Stomach smooth muscle (tissue), 2 donors: Measurements from ENCODE around the gene CD33.

ENCODE experiments used
- H3K27ac ChIP-seq: one replicate; pipeline ENCODE4 v1.7.0; 2013; ENCODE audit warnings: mild to moderate bottlenecking, low read length, inconsistent platforms
- H3K27me3 ChIP-seq, 2 donors: one replicate each; pipeline ENCODE4 v1.7.0; 2013; ENCODE audit warnings: low read length in 2 of 2; ENCODE audit not compliant: insufficient read depth in 2 of 2, control insufficient read depth in 1 of 2
- H3K36me3 ChIP-seq, 2 donors: one replicate each; pipeline ENCODE4 v1.7.0; 2013; ENCODE audit warnings: low read length in 2 of 2; ENCODE audit not compliant: control insufficient read depth in 2 of 2, insufficient read depth in 2 of 2
- H3K4me1 ChIP-seq: one replicate; pipeline ENCODE4 v1.7.0; 2013; ENCODE audit warnings: low read length; ENCODE audit not compliant: control insufficient read depth, insufficient read depth
- H3K4me3 ChIP-seq, 2 donors: one replicate each; pipeline ENCODE4 v1.7.0; 2013; ENCODE audit warnings: low read length in 2 of 2
- H3K9ac ChIP-seq, 2 donors: one replicate each; pipeline ENCODE4 v1.7.0; 2013; ENCODE audit warnings: low read length in 2 of 2, mild to moderate bottlenecking in 1 of 2
- H3K9me3 ChIP-seq, 2 donors: one replicate each; pipeline ENCODE4 v1.7.0; 2013; ENCODE audit warnings: low read length in 2 of 2; ENCODE audit not compliant: control insufficient read depth in 2 of 2
- donor health status: healthy.
- donor health status: Pancreatic carcinoma.

Gene CD33

GRCh38 chr19:51242881-51243630 lies 18.2 kb downstream of the CD33 start:
- Histone ChIP-seq H3K27ac (no peak overlapping the region), H3K27me3 (no peaks in the 10 kb centered on the region), H3K36me3 (no peaks in the 10 kb centered on the region), H3K4me3 (no peak overlapping the region), H3K9me3 (no peaks in the 10 kb centered on the region), H3K9ac (no peak overlapping the region), H3K4me1 (no peaks in the 10 kb centered on the region)

GRCh38 chr19:51246164-51246552 lies 21.3 kb downstream of the CD33 start:
- H3K9ac ChIP-seq: no peak overlapping the region
- H3K4me3 ChIP-seq: no peak overlapping the region
- H3K36me3 ChIP-seq: no peaks in the 10 kb centered on the region
- no peak overlapping the region for H3K27ac ChIP-seq
- H3K27me3 ChIP-seq: peaks cover 0 to 3% of the 10 kb centered on the region in 2 donors
- H3K9me3 ChIP-seq: no peaks in the 10 kb centered on the region
- no peaks in the 10 kb centered on the region for H3K4me1 ChIP-seq

GRCh38 chr19:51247972-51248590 lies 23.2 kb downstream of the CD33 start:
- Histone ChIP-seq H3K9ac (no peak overlapping the region), H3K27ac (no peak overlapping the region), H3K9me3 (no peaks in the 10 kb centered on the region), H3K4me3 (no peak overlapping the region), H3K36me3 (no peaks in the 10 kb centered on the region), H3K27me3 (peaks cover 0 to 6% of the 10 kb centered on the region in 2 donors), H3K4me1 (no peaks in the 10 kb centered on the region)

GRCh38 chr19:51250786-51251467 lies 26.0 kb downstream of the CD33 start, which contains the start of gene SIGLECL1:
TSS of gene SIGLECL1 (plus strand) at chr19:51251080. CDS start at chr19:51264073, 12,993 bp downstream.
- no peaks in the 10 kb centered on the region for H3K36me3 ChIP-seq
- H3K4me1 ChIP-seq: no peaks in the 10 kb centered on the region

GRCh38 chr19:51251468-51251820 lies 26.6 kb downstream of the CD33 start:
- no peak overlapping the region for H3K4me3 ChIP-seq
- H3K27me3 ChIP-seq: peaks cover 0 to 6% of the 10 kb centered on the region in 2 donors
- H3K9ac ChIP-seq: no peak overlapping the region
- no peaks in the 10 kb centered on the region for H3K9me3 ChIP-seq
- H3K36me3 ChIP-seq: no peaks in the 10 kb centered on the region
- H3K27ac ChIP-seq: no peak overlapping the region
- H3K4me1 ChIP-seq: no peaks in the 10 kb centered on the region

More at GRCh38 chr19:51250786-51251467, 26.0 kb downstream of the CD33 start, which contains the start of gene SIGLECL1:
- Histone ChIP-seq H3K27ac (no peak within 1 kb of the TSS), H3K4me3 (no peak within 1 kb of the TSS), H3K9me3 (no peaks in the 10 kb centered on the region), H3K9ac (no peak within 1 kb of the TSS), H3K27me3 (peaks cover 0 to 6% of the 10 kb centered on the region in 2 donors)

- Histone ChIP-seq H3K36me3 (no peaks in the 10 kb centered on the region), H3K27me3 (peaks cover 0 to 6% of the 10 kb centered on the region in 2 donors), H3K4me3 (no peak overlapping the region), H3K4me1 (no peaks in the 10 kb centered on the region), H3K27ac (no peak overlapping the region), H3K9ac (no peak overlapping the region), H3K9me3 (no peaks in the 10 kb centered on the region)
Measured at GRCh38 chr19:51252306-51253079, 27.6 kb downstream of the CD33 start.

- Histone ChIP-seq H3K4me1 (no peaks in the 10 kb centered on the region), H3K27ac (no peak overlapping the region), H3K27me3 (peaks cover 0 to 6% of the 10 kb centered on the region in 2 donors), H3K9ac (no peak overlapping the region), H3K36me3 (no peaks in the 10 kb centered on the region), H3K9me3 (no peaks in the 10 kb centered on the region), H3K4me3 (no peak overlapping the region)
Measured at GRCh38 chr19:51253088-51253806, 28.4 kb downstream of the CD33 start.

- Histone ChIP-seq H3K9ac (no peak overlapping the region), H3K4me3 (no peak overlapping the region), H3K36me3 (no peaks in the 10 kb centered on the region), H3K27ac (no peak overlapping the region), H3K4me1 (no peaks in the 10 kb centered on the region), H3K27me3 (peaks cover 0 to 2% of the 10 kb centered on the region in 2 donors), H3K9me3 (no peaks in the 10 kb centered on the region)
Measured at GRCh38 chr19:51256155-51256625, 31.3 kb downstream of the CD33 start.

GRCh38 chr19:51257471-51257870 lies 32.6 kb downstream of the CD33 start:
- no peak overlapping the region for H3K4me3 ChIP-seq
- no peak overlapping the region for H3K27ac ChIP-seq
- H3K27me3 ChIP-seq: no peaks in the 10 kb centered on the region
- no peaks in the 10 kb centered on the region for H3K36me3 ChIP-seq
- no peak overlapping the region for H3K9ac ChIP-seq
- no peaks in the 10 kb centered on the region for H3K4me1 ChIP-seq
- H3K9me3 ChIP-seq: no peaks in the 10 kb centered on the region
